OCI-LY3 (cell line): ENCODE results near the gene OR2W3.

Source experiments
- CTCF ChIP-seq: fragments of 200-600, 300-600 bp; sonication (generic); IDR thresholded peaks from 2 replicates; pipeline ENCODE4 v1.5.1; 2014; ENCODE audit warnings: antibody characterized with exemption, low read length, low read depth
- EZH2phosphoT487 ChIP-seq: fragments of 200-600 bp; shearing (Covaris generic); IDR thresholded peaks from 2 replicates; pipeline ENCODE4 v1.6.1; 2018; ENCODE audit warnings: antibody characterized with exemption, mixed run types, low read depth

- no peak for TF ChIP-seq CTCF
- no peak for TF ChIP-seq EZH2phosphoT487
Observed at GRCh38 chr1:247919952-247920351, 24.6 kb downstream of the OR2W3 start, which contains the start of gene OR2T8.
